SK-N-SH (cell line): ENCODE results near the gene CPB2. TPM values are rescaled to one million over a fixed set of nuclear protein-coding genes. Genes with fewer than 3 reads are reported as not detected.

ENCODE experiments used
- CTCF ChIA-PET: fragments of 300-600, 350-600 bp; formaldehyde crosslinking; extraction: SDS; loops from one replicate; lab custom pipeline; 2021; lab: Yijun Ruan, JAX
- POLR2A ChIA-PET: fragments of 350-600 bp; sonication (Branson Sonifier 250); formaldehyde crosslinking; extraction: SDS; loops from one replicate; lab custom pipeline; 2020; ENCODE audit warnings: antibody characterized with exemption, inconsistent platforms; lab: Yijun Ruan, JAX
- DNase-seq: peaks from one replicate; pipeline ENCODE4 v3.0.0; 2012
- H2AFZ ChIP-seq: fragments of 200-600 bp; sonication (generic); 2 replicates; pipeline ENCODE4 v1.8.1; 2016; ENCODE audit warnings: antibody characterized with exemption, mild to moderate bottlenecking, low read depth
- H3F3A ChIP-seq: fragments of 200-600 bp; sonication (generic); replicated peaks from 2 replicates; pipeline ENCODE3; 2016; ENCODE audit warnings: antibody characterized with exemption, mild to moderate bottlenecking; ENCODE audit not compliant: insufficient read depth
- H3K27ac ChIP-seq, 2 experiments: fragments of 200-500 bp in 1 of 2; fragments of 200-600 bp in 1 of 2; sonication (Bioruptor generic) in 1 of 2; sonication (generic), shearing (Covaris generic) in 1 of 2; 2 replicates each; pipeline versions ENCODE4 v1.5.1 to v1.6.1; 2014 to 2016; ENCODE audit warnings: low read depth in 2 of 2, inconsistent platforms in 1 of 2, low read length in 1 of 2, mild to moderate bottlenecking in 1 of 2, mixed read lengths in 1 of 2
- H3K27me3 ChIP-seq: fragments of 200-600 bp; sonication (generic), shearing (Covaris generic); 2 replicates; pipeline ENCODE4 v1.6.1; 2016; ENCODE audit warnings: mixed run types; ENCODE audit not compliant: insufficient read depth
- H3K36me3 ChIP-seq, 2 experiments: fragments of 200-500 bp in 1 of 2; fragments of 200-600 bp in 1 of 2; sonication (Bioruptor generic) in 1 of 2; sonication (generic) in 1 of 2; replicated peaks in 1 of 2; 2 replicates each; pipeline versions ENCODE3 to v1.5.1; 2014 to 2016; ENCODE audit warnings: low read length in 1 of 2, mild to moderate bottlenecking in 1 of 2; ENCODE audit not compliant: insufficient read depth in 2 of 2, control insufficient read depth in 1 of 2
- H3K4me1 ChIP-seq, 2 experiments: fragments of 200-500 bp in 1 of 2; fragments of 200-600 bp in 1 of 2; sonication (Bioruptor generic) in 1 of 2; sonication (generic), shearing (Covaris generic) in 1 of 2; 2 replicates each; pipeline versions ENCODE4 v1.5.1 to v1.6.1; 2014 to 2016; ENCODE audit warnings: low read depth in 1 of 2, low read length in 1 of 2, mixed run types in 1 of 2; ENCODE audit not compliant: insufficient read depth in 2 of 2, control insufficient read depth in 1 of 2
- H3K4me2 ChIP-seq: fragments of 200-600 bp; sonication (generic), shearing (Covaris generic); 2 replicates; pipeline ENCODE4 v1.6.1; 2017; ENCODE audit warnings: mixed run types
- H3K4me3 ChIP-seq, 2 experiments: fragments of 200-500 bp in 1 of 2; fragments of 200-600 bp in 1 of 2; sonication (Bioruptor generic) in 1 of 2; sonication (generic), shearing (Covaris generic) in 1 of 2; 2 replicates each; pipeline versions ENCODE4 v1.5.1 to v1.8.1; 2014 to 2016; ENCODE audit warnings: low read depth in 2 of 2, inconsistent platforms in 1 of 2, low read length in 1 of 2, mild to moderate bottlenecking in 1 of 2, mixed read lengths in 1 of 2, moderate library complexity in 1 of 2
- H3K79me2 ChIP-seq: fragments of 200-600 bp; sonication (generic); 2 replicates; pipeline ENCODE4 v1.8.1; 2017; ENCODE audit warnings: mild to moderate bottlenecking; ENCODE audit not compliant: insufficient read depth
- H3K9ac ChIP-seq: fragments of 200-600 bp; sonication (generic); 2 replicates; pipeline ENCODE4 v1.6.1; 2017; ENCODE audit warnings: mixed run types
- H3K9me2 ChIP-seq: fragments of 200-600 bp; sonication (generic); 2 replicates; pipeline ENCODE4 v1.6.1; 2017; ENCODE audit warnings: mixed run types
- H3K9me3 ChIP-seq: fragments of 200-600 bp; sonication (generic); 2 replicates; pipeline ENCODE4 v1.6.1; 2017; ENCODE audit warnings: mixed run types, mild to moderate bottlenecking, moderate library complexity
- H4K20me1 ChIP-seq: fragments of 200-600 bp; sonication (generic); 2 replicates; pipeline ENCODE4 v1.6.1; 2017; ENCODE audit warnings: mild to moderate bottlenecking, mixed run types; ENCODE audit not compliant: insufficient read depth
- ELF1 ChIP-seq: IDR thresholded peaks from 2 replicates; pipeline ENCODE4 v1.4.0; 2012
- FOXJ3 ChIP-seq: sonication (generic); formaldehyde crosslinking; IDR thresholded peaks from 2 replicates; pipeline ENCODE4 v1.5.1; 2020; ENCODE audit warnings: mild to moderate bottlenecking, missing genetic modification reagents
- FOXM1 ChIP-seq: IDR thresholded peaks from 2 replicates; pipeline ENCODE4 v1.4.0; 2012; ENCODE audit warnings: low read depth, mild to moderate bottlenecking
- GATA2 ChIP-seq: sonication (generic); formaldehyde crosslinking; IDR thresholded peaks from 2 replicates; pipeline ENCODE4 v1.5.0; 2020; ENCODE audit warnings: mild to moderate bottlenecking, missing genetic modification reagents
- NFIC ChIP-seq: IDR thresholded peaks from 2 replicates; pipeline ENCODE4 v1.4.0; 2012; ENCODE audit warnings: borderline replicate concordance
- NRF1 ChIP-seq: IDR thresholded peaks from 2 replicates; pipeline ENCODE4 v1.6.1; 2012; ENCODE audit warnings: low read depth, mild to moderate bottlenecking, low read length
- POLR2AphosphoS5 ChIP-seq: IDR thresholded peaks from 2 replicates; pipeline ENCODE4 v1.6.1; 2012; ENCODE audit warnings: low read depth, low read length
- RXRA ChIP-seq: IDR thresholded peaks from 2 replicates; pipeline ENCODE4 v1.4.0; 2012; ENCODE audit warnings: low read depth, mild to moderate bottlenecking, borderline replicate concordance
- SIN3A ChIP-seq: IDR thresholded peaks from 2 replicates; pipeline ENCODE4 v1.6.1; 2012; ENCODE audit warnings: low read depth, mild to moderate bottlenecking, low read length, moderate library complexity, borderline replicate concordance
- SMC3 ChIP-seq: IDR thresholded peaks from 2 replicates; pipeline ENCODE4 v1.6.1; 2012; ENCODE audit warnings: low read depth, low read length, improper control_type of control experiment
- TAF1 ChIP-seq: IDR thresholded peaks from 2 replicates; pipeline ENCODE4 v1.6.1; 2012; ENCODE audit warnings: low read depth, mild to moderate bottlenecking, low read length, moderate library complexity, borderline replicate concordance
- TCF12 ChIP-seq: IDR thresholded peaks from 2 replicates; pipeline ENCODE4 v1.4.0; 2012
- TEAD4 ChIP-seq: IDR thresholded peaks from 2 replicates; pipeline ENCODE4 v1.4.0; 2012; ENCODE audit warnings: mild to moderate bottlenecking, borderline replicate concordance; ENCODE audit not compliant: insufficient read depth
- YY1 ChIP-seq: IDR thresholded peaks from 2 replicates; pipeline ENCODE4 v1.4.0; 2012; ENCODE audit warnings: low read depth, mild to moderate bottlenecking
- polyA plus RNA-seq, 3 experiments: library from polyadenylated mRNA; depleted of rRNA; stranded (reverse); fragments of >200 nt; gene quantifications; 2 replicates each; pipeline ENCODE4 v1.2.3, GENCODE V29; 2012
- TF ChIP-seq, protein P1 (sequence below): fragments of 150-350 bp; IDR thresholded peaks from 2 replicates; pipeline ENCODE4 v1.6.1; 2016; ENCODE audit warnings: mild to moderate bottlenecking, low read depth, low read length
- TF ChIP-seq, protein P2 (sequence below): IDR thresholded peaks from 2 replicates; pipeline ENCODE4 v1.4.0; 2012; ENCODE audit warnings: low read depth, borderline replicate concordance
- TF ChIP-seq, protein P3 (sequence below): IDR thresholded peaks from 2 replicates; pipeline ENCODE4 v1.6.1; 2012; ENCODE audit warnings: mild to moderate bottlenecking, low read depth, low read length, moderate library complexity

The CPB2 gene
- polyA plus RNA-seq, 1 of the 3 experiments (the other 2 are of a cell fraction), result not detected

DNA sequence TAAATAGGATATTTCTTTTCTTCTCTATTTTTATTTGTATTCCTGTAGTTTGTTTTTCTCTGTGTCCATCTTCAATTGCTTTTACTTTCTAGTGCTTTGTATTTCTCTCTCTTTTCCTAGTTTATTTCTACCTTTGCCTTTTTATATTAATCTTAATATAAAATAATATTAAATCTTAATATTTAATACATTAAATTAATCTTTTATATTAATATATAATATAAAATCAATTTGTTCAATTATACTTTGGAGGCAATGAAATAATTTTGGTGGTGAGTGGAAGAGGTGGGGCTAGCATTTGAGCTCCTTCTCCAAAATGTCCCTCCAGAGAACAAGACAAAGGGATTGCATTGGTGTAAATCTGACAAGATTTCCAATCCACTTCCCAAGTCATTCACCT is 6.3 kb upstream of the CPB2 start:
- Histone ChIP-seq H3K36me3 (no peaks in the 10 kb centered on the region), H3K27ac (no peak overlapping the region), H3K9me2 (no peaks in the 10 kb centered on the region), H3K79me2 (no peaks in the 10 kb centered on the region), H3K4me3 (no peak overlapping the region), H2AFZ (no peak overlapping the region)
- CTCF ChIA-PET, result interaction anchor here (0.5 to 2.7 kb wide), 2 partner anchors 15 to 488 kb away, joined by 3 to 8 read pairs; no protein-coding TSS in a partner anchor
- TF ChIP-seq ELF1, result no peak
- TF ChIP-seq, protein P1, sequence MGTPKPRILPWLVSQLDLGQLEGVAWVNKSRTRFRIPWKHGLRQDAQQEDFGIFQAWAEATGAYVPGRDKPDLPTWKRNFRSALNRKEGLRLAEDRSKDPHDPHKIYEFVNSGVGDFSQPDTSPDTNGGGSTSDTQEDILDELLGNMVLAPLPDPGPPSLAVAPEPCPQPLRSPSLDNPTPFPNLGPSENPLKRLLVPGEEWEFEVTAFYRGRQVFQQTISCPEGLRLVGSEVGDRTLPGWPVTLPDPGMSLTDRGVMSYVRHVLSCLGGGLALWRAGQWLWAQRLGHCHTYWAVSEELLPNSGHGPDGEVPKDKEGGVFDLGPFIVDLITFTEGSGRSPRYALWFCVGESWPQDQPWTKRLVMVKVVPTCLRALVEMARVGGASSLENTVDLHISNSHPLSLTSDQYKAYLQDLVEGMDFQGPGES, result no peak
- no peak for TF ChIP-seq TAF1
- TF ChIP-seq NRF1, result no peak
- no peak for TF ChIP-seq SMC3
- TF ChIP-seq TEAD4, result no peak
- no peak for TF ChIP-seq YY1
- TF ChIP-seq, protein P2, sequence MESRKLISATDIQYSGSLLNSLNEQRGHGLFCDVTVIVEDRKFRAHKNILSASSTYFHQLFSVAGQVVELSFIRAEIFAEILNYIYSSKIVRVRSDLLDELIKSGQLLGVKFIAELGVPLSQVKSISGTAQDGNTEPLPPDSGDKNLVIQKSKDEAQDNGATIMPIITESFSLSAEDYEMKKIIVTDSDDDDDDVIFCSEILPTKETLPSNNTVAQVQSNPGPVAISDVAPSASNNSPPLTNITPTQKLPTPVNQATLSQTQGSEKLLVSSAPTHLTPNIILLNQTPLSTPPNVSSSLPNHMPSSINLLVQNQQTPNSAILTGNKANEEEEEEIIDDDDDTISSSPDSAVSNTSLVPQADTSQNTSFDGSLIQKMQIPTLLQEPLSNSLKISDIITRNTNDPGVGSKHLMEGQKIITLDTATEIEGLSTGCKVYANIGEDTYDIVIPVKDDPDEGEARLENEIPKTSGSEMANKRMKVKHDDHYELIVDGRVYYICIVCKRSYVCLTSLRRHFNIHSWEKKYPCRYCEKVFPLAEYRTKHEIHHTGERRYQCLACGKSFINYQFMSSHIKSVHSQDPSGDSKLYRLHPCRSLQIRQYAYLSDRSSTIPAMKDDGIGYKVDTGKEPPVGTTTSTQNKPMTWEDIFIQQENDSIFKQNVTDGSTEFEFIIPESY, result no peak
- no peak for TF ChIP-seq NFIC
- TF ChIP-seq FOXM1, result no peak
- no peak for TF ChIP-seq TCF12
- no peak for TF ChIP-seq SIN3A
- TF ChIP-seq, protein P3, sequence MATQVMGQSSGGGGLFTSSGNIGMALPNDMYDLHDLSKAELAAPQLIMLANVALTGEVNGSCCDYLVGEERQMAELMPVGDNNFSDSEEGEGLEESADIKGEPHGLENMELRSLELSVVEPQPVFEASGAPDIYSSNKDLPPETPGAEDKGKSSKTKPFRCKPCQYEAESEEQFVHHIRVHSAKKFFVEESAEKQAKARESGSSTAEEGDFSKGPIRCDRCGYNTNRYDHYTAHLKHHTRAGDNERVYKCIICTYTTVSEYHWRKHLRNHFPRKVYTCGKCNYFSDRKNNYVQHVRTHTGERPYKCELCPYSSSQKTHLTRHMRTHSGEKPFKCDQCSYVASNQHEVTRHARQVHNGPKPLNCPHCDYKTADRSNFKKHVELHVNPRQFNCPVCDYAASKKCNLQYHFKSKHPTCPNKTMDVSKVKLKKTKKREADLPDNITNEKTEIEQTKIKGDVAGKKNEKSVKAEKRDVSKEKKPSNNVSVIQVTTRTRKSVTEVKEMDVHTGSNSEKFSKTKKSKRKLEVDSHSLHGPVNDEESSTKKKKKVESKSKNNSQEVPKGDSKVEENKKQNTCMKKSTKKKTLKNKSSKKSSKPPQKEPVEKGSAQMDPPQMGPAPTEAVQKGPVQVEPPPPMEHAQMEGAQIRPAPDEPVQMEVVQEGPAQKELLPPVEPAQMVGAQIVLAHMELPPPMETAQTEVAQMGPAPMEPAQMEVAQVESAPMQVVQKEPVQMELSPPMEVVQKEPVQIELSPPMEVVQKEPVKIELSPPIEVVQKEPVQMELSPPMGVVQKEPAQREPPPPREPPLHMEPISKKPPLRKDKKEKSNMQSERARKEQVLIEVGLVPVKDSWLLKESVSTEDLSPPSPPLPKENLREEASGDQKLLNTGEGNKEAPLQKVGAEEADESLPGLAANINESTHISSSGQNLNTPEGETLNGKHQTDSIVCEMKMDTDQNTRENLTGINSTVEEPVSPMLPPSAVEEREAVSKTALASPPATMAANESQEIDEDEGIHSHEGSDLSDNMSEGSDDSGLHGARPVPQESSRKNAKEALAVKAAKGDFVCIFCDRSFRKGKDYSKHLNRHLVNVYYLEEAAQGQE, result no peak
- TF ChIP-seq FOXJ3 (CRISPR knock-in tag), result no peak
- no peak for TF ChIP-seq POLR2AphosphoS5
- TF ChIP-seq GATA2, result no peak
- TF ChIP-seq RXRA, result no peak
- TF ChIP-seq, all 33 proteins: peak for 0
- H4K20me1 ChIP-seq, result no peaks in the 10 kb centered on the region
- H3K27me3 ChIP-seq, result no peaks in the 10 kb centered on the region; the same call in 1 of the 2 replicates
- no peaks in the 10 kb centered on the region; a peak in 1 of 4 replicates for H3K4me1 ChIP-seq
- no peak overlapping the region for H3K4me2 ChIP-seq
- POLR2A ChIA-PET, result no interaction called here
- DNase-seq, result no peak
- no peaks in the 10 kb centered on the region for H3K9me3 ChIP-seq
- H3K9ac ChIP-seq, result no peak overlapping the region
- no peaks in the 10 kb centered on the region for H3F3A ChIP-seq
